Hippocampal formation (tissue), 2 donors: ENCODE data around the gene DAB2.
"Not testable (repeated sequence)": the region's sequence is repeated elsewhere in the genome, so short reads cannot be mapped to it uniquely, and the experiment has no call there.

Experiments used
- DNase-seq, 2 donors: peaks; one replicate each; lab custom pipeline; 2025; lab: John Stamatoyannopoulos, UW

DAB2 gene

GRCh38 chr5:39420482-39421145, 4.2 kb downstream of the DAB2 start:
- DNase-seq = peak in 1 of 2 donors; percentile 38

DNA sequence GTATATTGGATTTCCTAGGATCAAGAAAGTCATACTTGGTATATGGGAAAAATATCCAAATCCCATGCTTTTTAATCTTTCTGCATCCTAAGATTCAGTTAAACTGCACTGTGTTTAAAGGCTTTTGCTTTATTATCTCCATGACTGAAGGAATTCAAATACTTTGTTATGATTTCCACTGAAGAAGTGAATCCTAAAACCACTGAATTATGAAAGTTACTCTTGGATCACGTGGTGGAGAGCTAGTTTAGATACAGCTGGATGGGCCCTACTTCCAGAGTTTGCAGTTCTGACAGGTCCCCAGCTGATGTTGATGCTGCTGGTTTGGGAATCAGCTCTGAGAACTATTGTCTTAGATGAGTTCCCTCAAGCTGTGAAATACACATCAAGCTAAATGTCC, 5.0 kb downstream of the DAB2 start:
- DNase-seq = no peak

DNA sequence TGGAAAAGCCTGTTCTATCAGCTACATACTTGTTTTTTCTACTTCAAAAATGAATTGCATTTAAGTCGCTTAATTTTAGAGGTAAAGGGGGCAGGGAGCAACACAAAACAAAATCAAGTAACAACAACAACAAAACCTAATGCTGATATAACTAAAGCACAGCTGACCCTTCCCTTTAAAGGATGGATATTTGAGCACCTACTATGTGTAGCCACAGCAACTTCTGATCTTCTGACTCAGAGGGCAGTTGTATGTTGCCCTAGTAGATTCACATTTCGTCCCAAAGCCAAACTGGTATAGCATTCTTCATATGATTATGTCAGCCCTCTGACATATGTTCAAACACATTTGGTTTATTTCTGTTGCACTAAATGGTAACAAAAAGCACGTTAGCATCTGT, 6.8 kb downstream of the DAB2 start:
- DNase-seq = no peak

- no peak for DNase-seq
Measured at GRCh38 chr5:39415201-39415600, 9.6 kb downstream of the DAB2 start.

GRCh38 chr5:39414426-39414825, 10.4 kb downstream of the DAB2 start:
- DNase-seq = no peak

GRCh38 chr5:39413771-39414170, 11.0 kb downstream of the DAB2 start:
- DNase-seq = no peak

- no peak for DNase-seq
Measured at GRCh38 chr5:39412721-39413394, 11.9 kb downstream of the DAB2 start.

DNA sequence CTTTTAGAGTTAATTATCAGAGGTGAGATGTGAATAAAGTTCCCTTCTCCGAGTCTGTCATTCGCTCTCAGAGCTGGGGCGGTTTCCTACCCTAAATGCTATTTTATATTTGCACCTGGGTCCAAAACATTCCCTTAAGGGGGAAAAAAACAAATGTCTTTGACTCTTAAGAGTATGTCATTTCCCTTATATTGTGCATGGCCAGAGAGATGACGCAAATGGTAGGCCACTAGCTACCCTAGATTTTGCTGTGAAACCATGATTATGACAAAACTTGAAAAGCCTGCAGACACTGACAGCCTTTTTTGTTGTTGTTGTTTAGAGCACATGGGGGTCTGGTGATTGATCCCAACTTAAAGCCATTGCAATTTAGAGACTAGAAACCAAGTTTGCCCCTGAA, 12.8 kb downstream of the DAB2 start:
- no peak for DNase-seq

GRCh38 chr5:39411061-39411460, 13.7 kb downstream of the DAB2 start:
- DNase-seq = no peak

- DNase-seq = no peak
Measured at GRCh38 chr5:39409033-39409432, 15.7 kb downstream of the DAB2 start.

- no peak for DNase-seq
Measured at GRCh38 chr5:39405083-39405843, 19.5 kb downstream of the DAB2 start.

- DNase-seq = not testable (repeated sequence)
Measured at GRCh38 chr5:39403761-39404160, 21.0 kb downstream of the DAB2 start.

DNA sequence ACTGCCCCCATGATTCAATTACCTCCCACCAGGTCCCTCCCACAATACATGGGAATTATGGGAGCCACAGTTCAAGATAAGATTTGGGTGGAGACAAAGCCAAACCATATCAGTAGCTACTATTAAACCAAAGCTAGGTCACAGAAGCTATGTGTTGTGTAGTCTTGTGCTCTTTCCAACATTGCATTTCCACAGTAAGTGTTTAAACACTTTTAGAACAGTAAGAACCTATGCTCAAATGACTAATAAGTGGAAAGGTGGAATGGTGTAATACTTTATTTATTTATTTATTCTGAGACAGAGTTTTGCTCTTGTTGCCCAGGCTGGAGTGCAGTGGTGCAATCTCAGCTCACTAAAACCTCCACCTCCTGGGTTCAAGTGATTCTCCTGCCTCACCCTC, 22.6 kb downstream of the DAB2 start:
- DNase-seq = not testable (repeated sequence)

- no peak for DNase-seq
Measured at GRCh38 chr5:39400713-39401578, 23.8 kb downstream of the DAB2 start.

- DNase-seq = peak in 1 of 2 donors; percentile 32
Measured at GRCh38 chr5:39399135-39400036, 25.4 kb downstream of the DAB2 start.

GRCh38 chr5:39396843-39397242, 27.9 kb downstream of the DAB2 start:
- DNase-seq = no peak

- DNase-seq = no peak
Measured at GRCh38 chr5:39395521-39395920, 29.3 kb downstream of the DAB2 start.

GRCh38 chr5:39394946-39395345, 29.8 kb downstream of the DAB2 start:
- no peak for DNase-seq

GRCh38 chr5:39390945-39391344, 33.8 kb downstream of the DAB2 start:
- DNase-seq = no peak

DNA sequence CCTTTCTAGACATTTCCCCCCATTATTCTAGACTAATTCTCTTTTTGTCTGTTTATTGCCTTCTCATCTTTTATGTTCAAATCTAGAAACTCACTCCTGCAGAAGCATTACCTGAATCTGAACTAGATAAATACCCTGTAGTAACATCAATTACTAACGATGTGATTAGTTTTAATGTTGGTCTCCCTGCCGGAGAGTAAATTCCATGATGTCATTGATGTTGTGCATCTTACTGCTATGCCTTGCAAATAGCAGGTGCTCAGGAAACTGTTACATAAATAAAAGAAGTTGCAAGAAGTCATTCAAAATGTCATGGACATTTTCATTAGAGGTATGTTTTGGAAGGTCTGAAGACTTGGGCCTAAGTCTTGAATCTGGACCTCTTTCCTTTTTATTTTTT, 37.5 kb downstream of the DAB2 start:
- no peak for DNase-seq

DNA sequence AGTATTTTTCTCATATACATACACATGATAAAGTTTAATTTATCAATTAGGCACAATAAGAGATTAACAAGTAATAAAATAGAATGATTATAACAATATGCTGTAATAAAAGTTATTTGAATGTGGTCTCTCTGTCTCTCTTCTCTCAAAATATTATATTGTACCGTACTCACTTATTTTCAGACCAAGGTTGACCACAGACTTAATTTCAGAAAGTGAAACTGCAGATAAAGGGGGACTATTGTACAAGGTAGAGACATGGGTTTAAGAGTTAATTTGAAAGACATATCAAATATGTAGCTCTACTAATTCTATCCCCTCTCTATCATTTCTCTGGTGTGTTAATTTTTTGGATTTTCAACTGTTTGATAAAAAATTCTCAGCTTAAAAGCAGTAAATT, 40.5 kb downstream of the DAB2 start:
- no peak for DNase-seq
